ENCODE data around the gene CLDN6. TPM values are rescaled to one million over a fixed set of nuclear protein-coding genes. Genes with fewer than 3 reads are reported as not detected.

Gene CLDN6
- polyA plus RNA-seq, 1 experiment = 0.07 TPM

DNA sequence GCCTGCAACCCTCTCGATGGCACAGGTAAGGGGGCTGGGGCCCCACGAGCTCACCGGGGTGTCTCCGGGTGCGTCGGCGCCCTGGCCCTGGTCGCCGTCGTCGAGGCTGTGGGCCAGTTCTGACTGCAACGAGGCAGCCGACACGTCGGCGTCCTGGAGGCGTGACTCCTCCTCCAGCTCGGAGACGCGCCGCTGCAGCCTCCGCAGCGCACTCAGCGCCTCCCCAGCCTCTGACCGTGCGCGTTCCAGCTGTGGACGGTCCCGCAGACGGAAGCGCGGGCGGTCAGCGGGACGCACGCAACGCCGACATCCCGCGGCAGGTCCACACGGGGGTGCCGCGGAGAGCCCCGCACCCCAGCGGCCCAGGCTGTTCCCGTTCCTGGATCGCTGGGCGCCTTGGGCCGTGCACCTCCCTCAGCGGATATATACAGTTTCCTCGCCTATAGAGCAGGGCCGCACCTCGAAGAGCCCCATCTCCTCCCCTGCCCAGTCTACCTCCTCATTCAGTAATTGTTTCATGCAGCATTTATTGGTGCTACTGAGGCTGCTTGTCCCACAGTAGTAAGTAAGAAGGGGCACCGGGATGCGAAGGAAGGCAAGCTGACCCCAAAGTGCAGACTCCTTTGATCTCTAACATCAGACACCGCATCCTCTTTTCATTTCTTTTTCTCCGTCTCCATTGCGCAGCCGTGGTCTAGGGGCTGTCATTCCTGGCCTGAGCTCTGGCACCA is 11.7 kb upstream of the CLDN6 start:
- Histone ChIP-seq H3K27ac (ENCODE audit: low read depth, low read length) (no peak overlapping the region), H3K9me3 (ENCODE audit: control insufficient read depth, insufficient read depth, low read length) (no peaks in the 10 kb centered on the region; the same call in 1 of the 2 replicates), H3K4me3 (ENCODE audit: low read depth, low read length) (peak overlapping the region; percentile 17; the same call in 1 of the 2 replicates), H3K27me3 (ENCODE audit: control insufficient read depth, insufficient read depth, low read length) (peaks cover 46% of the 10 kb centered on the region)
- CTCF ChIA-PET = interaction anchor here (1.0 to 2.2 kb wide), 4 partner anchors 10 to 100 kb away, joined by 3 to 12 read pairs (median 5); no protein-coding TSS in a partner anchor
- DNase-seq (ENCODE audit: low read depth, low spot score) = no peak
- TF ChIP-seq CTCF (IDR thresholded peaks at IDR 0.05; ENCODE audit: low read depth, low read length) = no peak
- POLR2A ChIA-PET = interaction anchor here (0.5 to 1.9 kb wide), 2 partner anchors 9 to 156 kb away, joined by 3 to 10 read pairs; partner anchors contain the start of gene TNFRSF12A

GRCh38 chr16:3028716-3029319 is 10.8 kb upstream of the CLDN6 start:
- no peak for DNase-seq (ENCODE audit: low read depth, low spot score)
- H3K27ac ChIP-seq (ENCODE audit: low read depth, low read length) = no peak overlapping the region
- H3K27me3 ChIP-seq (ENCODE audit: control insufficient read depth, insufficient read depth, low read length) = peaks cover 38% of the 10 kb centered on the region
- H3K4me3 ChIP-seq (ENCODE audit: low read depth, low read length) = no peak overlapping the region
- POLR2A ChIA-PET = interaction anchor here (0.5 to 1.9 kb wide), 3 partner anchors 9 to 156 kb away, joined by 3 to 10 read pairs (median 5); partner anchors contain the start of gene TNFRSF12A
- TF ChIP-seq CTCF (IDR thresholded peaks at IDR 0.05; ENCODE audit: low read depth, low read length) = no peak
- no peaks in the 10 kb centered on the region; the same call in 1 of the 2 replicates for H3K9me3 ChIP-seq (ENCODE audit: control insufficient read depth, insufficient read depth, low read length)
- CTCF ChIA-PET = interaction anchor here (0.6 to 2.2 kb wide), 13 partner anchors 9 to 1506 kb away, joined by 3 to 12 read pairs (median 5); no protein-coding TSS in a partner anchor

DNA sequence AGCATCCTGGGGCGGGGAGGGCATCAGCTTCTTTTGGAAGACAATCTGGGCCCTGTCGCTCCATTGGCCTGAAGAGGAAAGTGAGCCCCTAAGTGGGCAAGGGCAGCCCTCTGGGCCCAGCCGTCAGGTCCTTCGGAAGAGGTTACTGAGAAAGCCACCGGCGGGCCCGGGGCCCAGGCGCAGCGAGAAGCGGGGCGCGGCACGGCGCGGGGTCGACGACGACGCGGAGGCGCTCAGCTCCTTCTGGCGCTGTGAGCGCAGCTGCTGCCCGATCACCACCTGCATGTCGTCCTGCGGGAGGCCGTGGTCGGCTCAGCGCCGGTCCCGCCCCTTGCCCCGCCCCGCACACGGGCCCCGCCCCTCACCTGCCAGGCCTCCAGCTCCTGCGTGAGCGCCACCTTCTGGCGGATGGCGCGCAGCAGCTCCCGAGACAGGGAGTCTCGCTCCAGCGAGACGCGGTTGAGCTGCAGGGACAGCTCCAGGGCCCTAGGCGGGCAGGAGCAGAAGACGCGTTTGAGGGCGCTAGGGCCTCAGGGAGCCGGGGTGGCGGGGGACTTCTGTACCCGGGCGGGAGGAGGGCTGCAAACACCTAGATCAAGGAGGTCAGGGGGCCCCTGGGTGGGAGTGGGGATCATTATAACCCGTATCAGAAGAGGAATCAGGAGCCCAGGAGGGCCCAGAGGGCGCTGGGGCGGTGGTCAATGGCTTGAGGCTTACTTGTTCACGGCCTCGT is 10.2 kb upstream of the CLDN6 start:
- DNase-seq (ENCODE audit: low read depth, low spot score) = no peak
- Histone ChIP-seq H3K27ac (ENCODE audit: low read depth, low read length) (no peak overlapping the region), H3K9me3 (ENCODE audit: control insufficient read depth, insufficient read depth, low read length) (no peaks in the 10 kb centered on the region; the same call in 1 of the 2 replicates), H3K27me3 (ENCODE audit: control insufficient read depth, insufficient read depth, low read length) (peaks cover 32% of the 10 kb centered on the region), H3K4me3 (ENCODE audit: low read depth, low read length) (no peak overlapping the region)
- TF ChIP-seq CTCF (IDR thresholded peaks at IDR 0.05; ENCODE audit: low read depth, low read length) = peak; percentile 62
- ChIA-PET CTCF (interaction anchor here (0.6 to 2.2 kb wide), 14 partner anchors 11 to 1506 kb away, joined by 3 to 12 read pairs (median 4); no protein-coding TSS in a partner anchor), POLR2A (interaction anchor here (0.5 to 1.9 kb wide), 3 partner anchors 8 to 1425 kb away, joined by 3 to 10 read pairs (median 5); partner anchors contain the start of gene TNFRSF12A)

GRCh38 chr16:3027489-3027795 is 9.5 kb upstream of the CLDN6 start:
- H3K27me3 ChIP-seq (ENCODE audit: control insufficient read depth, insufficient read depth, low read length) = peaks cover 26% of the 10 kb centered on the region
- POLR2A ChIA-PET = no interaction called here
- H3K4me3 ChIP-seq (ENCODE audit: low read depth, low read length) = no peak overlapping the region
- CTCF ChIA-PET = interaction anchor here (0.6 to 2.2 kb wide), 8 partner anchors 11 to 148 kb away, joined by 3 to 12 read pairs (median 4); no protein-coding TSS in a partner anchor
- no peak for DNase-seq (ENCODE audit: low read depth, low spot score)
- H3K9me3 ChIP-seq (ENCODE audit: control insufficient read depth, insufficient read depth, low read length) = no peaks in the 10 kb centered on the region; the same call in 1 of the 2 replicates
- no peak overlapping the region for H3K27ac ChIP-seq (ENCODE audit: low read depth, low read length)
- TF ChIP-seq CTCF (IDR thresholded peaks at IDR 0.05; ENCODE audit: low read depth, low read length) = no peak
